GM23338 (cell line): ENCODE results near the gene IFITM1. TPM values are rescaled to one million over a fixed set of nuclear protein-coding genes. Genes with fewer than 3 reads are reported as not detected.
"Not testable (repeated sequence)": the region's sequence is repeated elsewhere in the genome, so short reads cannot be mapped to it uniquely, and the experiment has no call there.

Experiments used
- ATAC-seq: fragments of 200-7000 bp; cut with Tn5 transposase; 3 replicates; pipeline ENCODE4 v1.9.1; 2020
- DNase-seq: peaks from one replicate; pipeline ENCODE4 v3.0.0-alpha.2; 2015; ENCODE audit warnings: low spot score
- H2AFZ ChIP-seq: fragments of 200-600 bp; sonication (generic); 2 replicates; pipeline ENCODE4 v1.8.0; 2016; ENCODE audit warnings: antibody characterized with exemption, mild to moderate bottlenecking, moderate library complexity
- H3F3A ChIP-seq: fragments of 200-600 bp; sonication (generic); replicated peaks from 2 replicates; pipeline ENCODE4 v1.8.0; 2017; ENCODE audit warnings: antibody characterized with exemption, mixed run types, low read depth
- H3K27ac ChIP-seq: fragments of 200-600 bp; sonication (generic); 2 replicates; pipeline ENCODE4 v1.6.1; 2016; ENCODE audit warnings: low read depth
- H3K27me3 ChIP-seq: fragments of 200-600 bp; sonication (generic); 2 replicates; pipeline ENCODE4 v1.8.0; 2016; ENCODE audit warnings: mild to moderate bottlenecking, mixed run types, moderate library complexity; ENCODE audit not compliant: insufficient read depth
- H3K36me3 ChIP-seq: fragments of 200-600 bp; sonication (generic); 2 replicates; pipeline ENCODE4 v1.8.0; 2016; ENCODE audit warnings: mild to moderate bottlenecking; ENCODE audit not compliant: insufficient read depth
- H3K4me1 ChIP-seq: fragments of 200-600 bp; sonication (generic); 2 replicates; pipeline ENCODE4 v1.8.0; 2016; ENCODE audit warnings: mild to moderate bottlenecking, moderate library complexity; ENCODE audit not compliant: insufficient read depth
- H3K4me2 ChIP-seq: fragments of 200-600 bp; sonication (generic); 2 replicates; pipeline ENCODE4 v1.7.1; 2017; ENCODE audit warnings: mixed run types
- H3K4me3 ChIP-seq: fragments of 200-600 bp; sonication (generic); 2 replicates; pipeline ENCODE4 v1.6.1; 2016; ENCODE audit warnings: mixed run types
- H3K79me2 ChIP-seq: fragments of 200-600 bp; sonication (generic); replicated peaks from 2 replicates; pipeline ENCODE4 v1.8.0; 2017; ENCODE audit warnings: mild to moderate bottlenecking; ENCODE audit not compliant: insufficient read depth
- H3K9me2 ChIP-seq: fragments of 200-600 bp; sonication (generic); 2 replicates; pipeline ENCODE4 v1.8.0; 2017; ENCODE audit not compliant: insufficient read depth
- H4K20me1 ChIP-seq: fragments of 200-600 bp; sonication (generic); replicated peaks from 2 replicates; pipeline ENCODE4 v1.8.0; 2017; ENCODE audit warnings: mild to moderate bottlenecking; ENCODE audit not compliant: insufficient read depth
- H3K27ac Mint-ChIP-seq: 2 replicates; pipeline ENCODE4 v1.8.0; 2020; ENCODE audit warnings: inconsistent platforms, mild to moderate bottlenecking, moderate library complexity, mixed read lengths
- H3K27me3 Mint-ChIP-seq: 3 replicates; pipeline ENCODE4 v1.8.0; 2022; ENCODE audit warnings: low read depth, mild to moderate bottlenecking, moderate library complexity, mixed read lengths, inconsistent platforms; ENCODE audit not compliant: insufficient read depth, poor library complexity
- H3K36me3 Mint-ChIP-seq: 3 replicates; pipeline ENCODE4 v1.8.0; 2021; ENCODE audit warnings: low read depth, mild to moderate bottlenecking, inconsistent platforms, moderate library complexity, mixed read lengths
- H3K4me1 Mint-ChIP-seq: 3 replicates; pipeline ENCODE4 v1.8.0; 2020; ENCODE audit warnings: mild to moderate bottlenecking, inconsistent platforms, mixed read lengths
- H3K4me3 Mint-ChIP-seq: 3 replicates; pipeline ENCODE4 v1.8.0; 2021; ENCODE audit warnings: moderate library complexity, mild to moderate bottlenecking, inconsistent platforms, mixed read lengths
- H3K9me3 Mint-ChIP-seq: 3 replicates; pipeline ENCODE4 v1.8.0; 2020; ENCODE audit warnings: moderate library complexity, mild to moderate bottlenecking, inconsistent platforms, mixed read lengths
- ETS1 ChIP-seq: IDR thresholded peaks from 2 replicates; pipeline ENCODE4 v1.6.1; 2016; ENCODE audit warnings: antibody characterized with exemption
- EZH2 ChIP-seq: fragments of 200-600 bp; sonication (generic); IDR thresholded peaks from one replicate; pipeline ENCODE4 v1.8.0; 2017; ENCODE audit warnings: antibody characterized with exemption, mild to moderate bottlenecking, low read depth; ENCODE audit not compliant: unreplicated experiment
- EZH2phosphoT487 ChIP-seq: fragments of 200-600 bp; sonication (generic); IDR thresholded peaks from one replicate; pipeline ENCODE4 v1.8.1; 2018; ENCODE audit warnings: antibody characterized with exemption; ENCODE audit not compliant: unreplicated experiment
- JUNB ChIP-seq: IDR thresholded peaks from one replicate; pipeline ENCODE4 v1.6.1; 2016; ENCODE audit warnings: antibody characterized with exemption; ENCODE audit not compliant: unreplicated experiment
- NANOG ChIP-seq: IDR thresholded peaks from 2 replicates; pipeline ENCODE4 v1.6.1; 2016; ENCODE audit warnings: antibody characterized with exemption, borderline replicate concordance
- POLR2AphosphoS5 ChIP-seq: IDR thresholded peaks from 2 replicates; pipeline ENCODE4 v1.6.1; 2016; ENCODE audit warnings: antibody characterized with exemption, low read depth
- STAT1 ChIP-seq: IDR thresholded peaks from one replicate; pipeline ENCODE4 v1.6.1; 2016; ENCODE audit warnings: antibody characterized with exemption; ENCODE audit not compliant: unreplicated experiment
- ZNF331 ChIP-seq: fragments of 250-450 bp; sonication (Bioruptor Pico); IDR thresholded peaks from 2 replicates; pipeline ENCODE4 v1.5.0; 2020; ENCODE audit warnings: low read depth, mild to moderate bottlenecking, moderate library complexity
- polyA plus RNA-seq: library from polyadenylated mRNA; unstranded; fragments of >200 nt; fragmentation: Nextera tagmentation; extraction: Ambion mirVana; gene quantifications from 2 replicates; pipeline ENCODE4 v1.2.1, GENCODE V29; 2016
- total RNA-seq: library from RNA; depleted of rRNA; stranded (reverse); fragments of >200 nt; shearing (Covaris generic); gene quantifications from 2 replicates; pipeline ENCODE4 v1.2.3, GENCODE V29; 2014

The IFITM1 gene
- total and polyA plus RNA-seq, 2 experiments from 2014 or later, result 396 to 1,194 TPM

GRCh38 chr11:313304-313786 is 495 bp upstream of the IFITM1 start:
- H2AFZ ChIP-seq, result no peak overlapping the region
- H3K9me2 ChIP-seq, result no peaks in the 10 kb centered on the region
- TF ChIP-seq STAT1 (no peak), EZH2phosphoT487 (no peak), ZNF331 (CRISPR knock-in tag) (no peak), POLR2AphosphoS5 (no peak), ETS1 (no peak)
- H3K27ac ChIP-seq, result peak overlapping the region; percentile 89
- peak overlapping the region; percentile 84 for H3K4me2 ChIP-seq
- H3K9me3 Mint-ChIP-seq, result no peaks in the 10 kb centered on the region; the same call in 2 of the 3 replicates
- peaks cover 60% of the 10 kb centered on the region for H3K4me1 ChIP-seq
- no peaks in the 10 kb centered on the region for H3K36me3 ChIP-seq
- H3K4me3 ChIP-seq, result peak overlapping the region; percentile 70
- peaks cover 17% of the 10 kb centered on the region for H3K27me3 Mint-ChIP-seq
- peaks cover 10% of the 10 kb centered on the region for H4K20me1 ChIP-seq
- H3K4me1 Mint-ChIP-seq, result peaks cover 68% of the 10 kb centered on the region
- H3K79me2 ChIP-seq, result peaks cover 35% of the 10 kb centered on the region
- peaks cover 14% of the 10 kb centered on the region; the same call in 2 of the 3 replicates for H3K36me3 Mint-ChIP-seq
- H3K27me3 ChIP-seq, result peaks cover 4% of the 10 kb centered on the region; the same call in 1 of the 2 replicates
- peaks cover 32% of the 10 kb centered on the region for H3F3A ChIP-seq
- H3K27ac Mint-ChIP-seq, result peak overlapping the region; percentile 85
- peak overlapping the region; percentile 91 for H3K4me3 Mint-ChIP-seq
- DNase-seq (no peak), ATAC-seq (peak; percentile 4)

- H4K20me1 ChIP-seq, result peaks cover 10% of the 10 kb centered on the region
- DNase-seq, H3K9me2 ChIP-seq, H2AFZ ChIP-seq, ATAC-seq, H3K27me3 ChIP-seq, H3K36me3 ChIP-seq, H3K27ac ChIP-seq, H3K9me3 Mint-ChIP-seq: not testable (repeated sequence)
- peaks cover 28% of the 10 kb centered on the region for H3K79me2 ChIP-seq
- H3K4me1 ChIP-seq, result peaks cover 50% of the 10 kb centered on the region
- Mint-ChIP-seq H3K36me3 (peaks cover 11% of the 10 kb centered on the region; the same call in 2 of the 3 replicates), H3K27ac (peak overlapping the region; percentile 85), H3K27me3 (peaks cover 12% of the 10 kb centered on the region), H3K4me3 (peak overlapping the region; percentile 91), H3K4me1 (peaks cover 59% of the 10 kb centered on the region)
- peak overlapping the region; percentile 70 for H3K4me3 ChIP-seq
- peak overlapping the region; percentile 84 for H3K4me2 ChIP-seq
- peaks cover 27% of the 10 kb centered on the region for H3F3A ChIP-seq
Measured at GRCh38 chr11:314554-314875, 675 bp downstream of the IFITM1 start.

- H3K36me3 ChIP-seq, result no peaks in the 10 kb centered on the region
- ATAC-seq (no peak), DNase-seq (no peak)
- no peak overlapping the region for H3K27ac Mint-ChIP-seq
- no peak overlapping the region for H3K27ac ChIP-seq
- peaks cover 4% of the 10 kb centered on the region; the same call in 1 of the 2 replicates for H3K27me3 ChIP-seq
- H3K4me3 Mint-ChIP-seq, result peak overlapping the region; percentile 91
- no peaks in the 10 kb centered on the region for H3K9me2 ChIP-seq
- H3K4me1 ChIP-seq, result peaks cover 48% of the 10 kb centered on the region
- no peaks in the 10 kb centered on the region for H3K9me3 Mint-ChIP-seq
- H3K36me3 Mint-ChIP-seq, result peaks cover 8% of the 10 kb centered on the region; the same call in 2 of the 3 replicates
- no peak overlapping the region for H2AFZ ChIP-seq
- H3K27me3 Mint-ChIP-seq, result peaks cover 18% of the 10 kb centered on the region
- peak overlapping the region; percentile 84 for H3K4me2 ChIP-seq
- H3F3A ChIP-seq, result peaks cover 27% of the 10 kb centered on the region
- peaks cover 23% of the 10 kb centered on the region for H3K79me2 ChIP-seq
- peaks cover 10% of the 10 kb centered on the region for H4K20me1 ChIP-seq
- H3K4me3 ChIP-seq, result peak overlapping the region; percentile 70
- H3K4me1 Mint-ChIP-seq, result peaks cover 56% of the 10 kb centered on the region
- TF ChIP-seq ETS1 (no peak), STAT1 (no peak), JUNB (no peak), POLR2AphosphoS5 (0 out of 2 replicates have a peak, but pooled peaks have one; percentile 23), EZH2 (no peak), NANOG (no peak)
Measured at GRCh38 chr11:315051-315481, 1.2 kb downstream of the IFITM1 start.
